Left renal cortex interstitium (tissue), 4 donors: ENCODE data around the gene HIRA. TPM values are rescaled to one million over a fixed set of nuclear protein-coding genes. Genes with fewer than 3 reads are reported as not detected.

Experiments
- DNase-seq, 4 donors: peaks; one replicate each; pipeline ENCODE4 v3.0.0-alpha.2; 2013; ENCODE audit warnings: low read depth in 4 of 4, low spot score in 2 of 4, missing footprints in 1 of 4
- polyA plus RNA-seq, 4 donors: library from polyadenylated mRNA; unstranded; fragments of 120-200 nt; gene quantifications; one replicate each; pipeline ENCODE4 v1.2.1, GENCODE V29; 2013; ENCODE audit not compliant: insufficient read length in 4 of 4

The HIRA gene
- polyA plus RNA-seq, 4 donors = 31.1 to 36.2 (median 33.4) TPM

GRCh38 chr22:19412923-19413322 lies 18.6 kb downstream of the HIRA start:
- DNase-seq = no peak

GRCh38 chr22:19412478-19412877 lies 19.1 kb downstream of the HIRA start:
- DNase-seq = no peak

GRCh38 chr22:19411690-19412045 lies 19.9 kb downstream of the HIRA start:
- DNase-seq = no peak

GRCh38 chr22:19410941-19411689 lies 20.4 kb downstream of the HIRA start:
- no peak for DNase-seq

- no peak for DNase-seq
Observed at GRCh38 chr22:19407649-19408606, 23.6 kb downstream of the HIRA start.

- no peak for DNase-seq
Observed at GRCh38 chr22:19406846-19407245, 24.7 kb downstream of the HIRA start.

- no peak for DNase-seq
Observed at GRCh38 chr22:19406281-19406811, 25.2 kb downstream of the HIRA start.

GRCh38 chr22:19405652-19406051 lies 25.9 kb downstream of the HIRA start:
- DNase-seq = no peak

GRCh38 chr22:19405133-19405532 lies 26.4 kb downstream of the HIRA start:
- no peak for DNase-seq

GRCh38 chr22:19404676-19405075 lies 26.9 kb downstream of the HIRA start:
- no peak for DNase-seq

GRCh38 chr22:19402642-19403191 lies 28.8 kb downstream of the HIRA start:
- no peak for DNase-seq

GRCh38 chr22:19401483-19401882 lies 30.1 kb downstream of the HIRA start:
- no peak for DNase-seq

GRCh38 chr22:19400881-19401280 lies 30.7 kb downstream of the HIRA start:
- DNase-seq = no peak

GRCh38 chr22:19398652-19399051 lies 32.9 kb downstream of the HIRA start:
- no peak for DNase-seq

- no peak for DNase-seq
Observed at GRCh38 chr22:19398206-19398605, 33.3 kb downstream of the HIRA start.

- no peak for DNase-seq
Observed at GRCh38 chr22:19397734-19398104, 33.8 kb downstream of the HIRA start.

GRCh38 chr22:19396934-19397733 lies 34.4 kb downstream of the HIRA start:
- no peak for DNase-seq

GRCh38 chr22:19396561-19396933 lies 35.0 kb downstream of the HIRA start:
- no peak for DNase-seq

- no peak for DNase-seq
Observed at GRCh38 chr22:19395276-19395675, 36.3 kb downstream of the HIRA start.

- DNase-seq = no peak
Observed at GRCh38 chr22:19394274-19395050, 37.1 kb downstream of the HIRA start.
